ENCODE measurements around the gene DNAJA2. TPM values are rescaled to one million over a fixed set of nuclear protein-coding genes. Genes with fewer than 3 reads are reported as not detected.

The DNAJA2 gene
- total and polyA plus RNA-seq, 9 of the 15 experiments (the other 6 are each of a cell fraction or from before 2014, with no cell fraction given), result 24.1 to 75.9 (median 50.7) TPM

DNA sequence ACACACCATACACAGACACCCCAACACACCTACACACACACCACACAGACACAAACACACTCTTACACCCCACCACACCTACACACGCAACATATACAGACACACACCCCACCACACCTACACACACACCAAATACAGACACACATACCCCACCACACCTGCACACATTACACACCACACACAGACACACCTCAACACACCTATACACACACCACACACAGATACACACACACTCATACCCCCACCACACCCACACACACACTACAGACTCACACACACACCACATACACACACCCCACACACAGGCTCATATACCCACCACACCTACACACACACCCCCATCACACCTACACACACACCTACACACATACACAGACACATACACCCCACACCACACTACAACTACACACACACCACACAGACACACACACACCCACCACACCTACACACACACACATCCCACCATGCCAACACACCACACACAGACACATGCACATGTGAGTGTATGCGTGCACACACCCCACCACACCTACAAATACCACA lies 57.9 kb downstream of the DNAJA2 start:
- Histone ChIP-seq H3K4me2 (ENCODE audit: insufficient read depth, low read length) (no peak overlapping the region), H3K9ac (ENCODE audit: insufficient read depth in 1 of 2, low read depth in 2 of 2, low read length in 2 of 2) (no peak overlapping the region), H3K27me3 (ENCODE audit: control insufficient read depth in 2 of 2, insufficient read depth in 2 of 2, low read length in 2 of 2) (no peaks in the 10 kb centered on the region), H3K27ac (ENCODE audit: extremely low read depth, low read depth, low read length) (no peak overlapping the region), H4K20me1 (replicated peaks; ENCODE audit: control insufficient read depth, insufficient read depth, low read length) (peaks cover 4% of the 10 kb centered on the region; the same call in 1 of the 2 replicates), H3K4me1 (replicated peaks in 1 of 2; ENCODE audit: control insufficient read depth in 2 of 2, insufficient read depth in 2 of 2, low read length in 2 of 2) (peaks cover 7 to 14% of the 10 kb centered on the region in 2 experiments; a peak in 4 of 5 replicates), H3K9me3 (replicated peaks; ENCODE audit: control insufficient read depth, insufficient read depth, low read depth, low read length) (no peaks in the 10 kb centered on the region), H3K36me3 (ENCODE audit: control insufficient read depth, insufficient read depth, low read length) (no peaks in the 10 kb centered on the region; the same call in 2 of the 3 replicates), H3K9me1 (ENCODE audit: control insufficient read depth, insufficient read depth, low read length) (no peaks in the 10 kb centered on the region), H2AFZ (ENCODE audit: low read depth, low read length) (no peak overlapping the region), H3K79me2 (ENCODE audit: control insufficient read depth, insufficient read depth, low read length) (no peaks in the 10 kb centered on the region), H3K4me3 (no peak overlapping the region)
- ATAC-seq (no peak), FAIRE-seq (peak; percentile 32), DNase-seq (ENCODE audit: extremely low read depth in 1 of 4, low spot score in 3 of 4) (no peak)
- ChIA-PET CTCF (ENCODE audit: low intra/inter-chr PET ratio) (no interaction called here), POLR2A (interaction anchor here (1.6 kb wide), 1 partner anchor 8 kb away, joined by 6 read pairs; no protein-coding TSS in a partner anchor)
- WGBS (ENCODE audit: insufficient coverage, low coverage, missing lambda C conversion rate), result 94% methylated on average over 2 of the region's 2 CpGs
- in situ Hi-C loops (cut with MboI) (loop anchor here (25.0 kb wide), 1 partner anchor 253 kb away; no protein-coding TSS in a partner anchor), intact Hi-C loops (cut with micrococcal nuclease) (no loop called here)
- no TSS peak for BruUV-seq (replicated peaks)
- TF ChIP-seq YY1 (IDR thresholded peaks at IDR 0.05; ENCODE audit: borderline replicate concordance in 1 of 3, control insufficient read depth in 1 of 3, extremely low read depth in 1 of 3, insufficient read depth in 3 of 3, insufficient read length in 1 of 3, insufficient replicate concordance in 2 of 3, low read depth in 1 of 3, low read length in 2 of 3) (no peak), ZNF347 (CRISPR knock-in tag; IDR thresholded peaks at IDR 0.05; ENCODE audit: low read depth) (no peak), HMG20B (CRISPR knock-in tag; IDR thresholded peaks at IDR 0.05) (no peak), ZNF174 (CRISPR knock-in tag; IDR thresholded peaks at IDR 0.05) (no peak), ZFP30 (CRISPR knock-in tag; IDR thresholded peaks at IDR 0.05; ENCODE audit: borderline replicate concordance) (no peak), NCOA4 (IDR thresholded peaks at IDR 0.05; ENCODE audit: partially characterized antibody) (no peak), RFX7 (CRISPR knock-in tag; IDR thresholded peaks at IDR 0.05) (no peak), HNRNPUL1 (IDR thresholded peaks at IDR 0.05; ENCODE audit: low read length) (no peak), BACH1 (tag; IDR thresholded peaks at IDR 0.05) (no peak), PHB2 (IDR thresholded peaks at IDR 0.05; ENCODE audit: low read depth) (no peak), CCAR2 (IDR thresholded peaks at IDR 0.05; ENCODE audit: low read depth, low read length) (no peak), ZNF79 (CRISPR knock-in tag; IDR thresholded peaks at IDR 0.05; ENCODE audit: low read depth) (no peak), SREBF2 (CRISPR knock-in tag; IDR thresholded peaks at IDR 0.05) (no peak), MCM2 (IDR thresholded peaks at IDR 0.05; ENCODE audit: low read depth) (no peak)
- TF ChIP-seq, protein P1, sequence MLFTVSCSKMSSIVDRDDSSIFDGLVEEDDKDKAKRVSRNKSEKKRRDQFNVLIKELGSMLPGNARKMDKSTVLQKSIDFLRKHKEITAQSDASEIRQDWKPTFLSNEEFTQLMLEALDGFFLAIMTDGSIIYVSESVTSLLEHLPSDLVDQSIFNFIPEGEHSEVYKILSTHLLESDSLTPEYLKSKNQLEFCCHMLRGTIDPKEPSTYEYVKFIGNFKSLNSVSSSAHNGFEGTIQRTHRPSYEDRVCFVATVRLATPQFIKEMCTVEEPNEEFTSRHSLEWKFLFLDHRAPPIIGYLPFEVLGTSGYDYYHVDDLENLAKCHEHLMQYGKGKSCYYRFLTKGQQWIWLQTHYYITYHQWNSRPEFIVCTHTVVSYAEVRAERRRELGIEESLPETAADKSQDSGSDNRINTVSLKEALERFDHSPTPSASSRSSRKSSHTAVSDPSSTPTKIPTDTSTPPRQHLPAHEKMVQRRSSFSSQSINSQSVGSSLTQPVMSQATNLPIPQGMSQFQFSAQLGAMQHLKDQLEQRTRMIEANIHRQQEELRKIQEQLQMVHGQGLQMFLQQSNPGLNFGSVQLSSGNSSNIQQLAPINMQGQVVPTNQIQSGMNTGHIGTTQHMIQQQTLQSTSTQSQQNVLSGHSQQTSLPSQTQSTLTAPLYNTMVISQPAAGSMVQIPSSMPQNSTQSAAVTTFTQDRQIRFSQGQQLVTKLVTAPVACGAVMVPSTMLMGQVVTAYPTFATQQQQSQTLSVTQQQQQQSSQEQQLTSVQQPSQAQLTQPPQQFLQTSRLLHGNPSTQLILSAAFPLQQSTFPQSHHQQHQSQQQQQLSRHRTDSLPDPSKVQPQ (CRISPR knock-in tag; IDR thresholded peaks at IDR 0.05; ENCODE audit: borderline replicate concordance), result no peak
- TF ChIP-seq, protein P2, sequence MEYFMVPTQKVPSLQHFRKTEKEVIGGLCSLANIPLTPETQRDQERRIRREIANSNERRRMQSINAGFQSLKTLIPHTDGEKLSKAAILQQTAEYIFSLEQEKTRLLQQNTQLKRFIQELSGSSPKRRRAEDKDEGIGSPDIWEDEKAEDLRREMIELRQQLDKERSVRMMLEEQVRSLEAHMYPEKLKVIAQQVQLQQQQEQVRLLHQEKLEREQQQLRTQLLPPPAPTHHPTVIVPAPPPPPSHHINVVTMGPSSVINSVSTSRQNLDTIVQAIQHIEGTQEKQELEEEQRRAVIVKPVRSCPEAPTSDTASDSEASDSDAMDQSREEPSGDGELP (CRISPR knock-in tag; IDR thresholded peaks at IDR 0.05; ENCODE audit: borderline replicate concordance), result no peak
- TF ChIP-seq, protein P3, sequence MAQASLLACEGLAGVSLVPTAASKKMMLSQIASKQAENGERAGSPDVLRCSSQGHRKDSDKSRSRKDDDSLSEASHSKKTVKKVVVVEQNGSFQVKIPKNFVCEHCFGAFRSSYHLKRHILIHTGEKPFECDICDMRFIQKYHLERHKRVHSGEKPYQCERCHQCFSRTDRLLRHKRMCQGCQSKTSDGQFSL (CRISPR knock-in tag; IDR thresholded peaks at IDR 0.05), result no peak
- TF ChIP-seq, protein P3 (tag; IDR thresholded peaks at IDR 0.05), result no peak
